ENCODE results near the gene TRAPPC6A. TPM values are rescaled to one million over a fixed set of nuclear protein-coding genes. Genes with fewer than 3 reads are reported as not detected.

TRAPPC6A gene
- total RNA-seq, 1 experiment from 2014 or later: 6.5 TPM

DNA sequence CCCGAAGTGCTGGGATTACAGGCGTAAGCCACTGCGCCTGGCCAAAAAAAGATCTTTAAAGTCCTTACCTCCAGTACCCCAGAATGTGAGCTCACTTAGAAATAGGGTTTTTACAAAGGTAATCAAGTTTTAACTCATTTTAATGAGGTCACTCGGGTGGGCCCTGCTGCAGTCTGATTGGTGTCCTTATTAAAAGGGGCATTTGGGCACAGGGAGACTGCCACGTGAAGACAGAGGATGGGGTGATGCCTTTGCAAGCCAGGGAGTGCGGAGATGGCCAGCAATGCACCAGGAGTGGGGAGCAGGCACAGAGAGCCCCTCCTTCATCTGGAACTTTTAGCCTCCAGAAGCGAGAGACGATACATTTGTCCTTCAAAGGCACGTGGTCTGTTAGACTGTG is 28.9 kb downstream of the TRAPPC6A start:
- no peak for DNase-seq (ENCODE audit: low read depth)

- no peak for DNase-seq (ENCODE audit: low read depth)
Measured at GRCh38 chr19:45147835-45148676, 30.0 kb downstream of the TRAPPC6A start.

DNA sequence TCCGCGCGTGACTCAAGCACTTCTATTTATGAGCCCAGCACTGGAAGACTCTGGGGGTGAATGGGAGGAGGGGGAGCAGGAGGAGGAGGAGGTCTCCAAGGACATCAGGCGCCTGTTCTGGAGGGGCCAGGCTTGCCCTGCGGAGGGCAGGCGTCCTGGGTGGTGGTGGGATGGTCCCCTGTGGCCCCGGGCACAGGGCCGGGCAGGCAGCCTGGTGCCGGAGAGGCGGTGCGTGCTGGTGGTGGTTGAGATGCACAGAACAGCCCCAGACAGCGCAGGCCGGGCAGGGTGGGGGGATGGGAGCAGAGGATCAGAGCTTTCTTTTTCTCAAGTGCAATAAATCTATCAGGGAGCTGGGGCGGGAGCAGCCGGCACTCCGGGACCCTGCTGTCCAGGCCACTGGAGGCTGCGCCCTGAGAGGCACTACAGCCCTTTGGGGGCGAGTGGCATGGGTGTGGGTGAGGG is 31.3 kb downstream of the TRAPPC6A start:
- DNase-seq (ENCODE audit: low read depth): no peak

- no peak for DNase-seq (ENCODE audit: low read depth)
Measured at GRCh38 chr19:45146251-45146650, 31.8 kb downstream of the TRAPPC6A start.

- DNase-seq (ENCODE audit: low read depth): no peak
Measured at GRCh38 chr19:45145270-45146189, 32.5 kb downstream of the TRAPPC6A start.

GRCh38 chr19:45144431-45145269 is 33.4 kb downstream of the TRAPPC6A start:
- no peak for DNase-seq (ENCODE audit: low read depth)

DNA sequence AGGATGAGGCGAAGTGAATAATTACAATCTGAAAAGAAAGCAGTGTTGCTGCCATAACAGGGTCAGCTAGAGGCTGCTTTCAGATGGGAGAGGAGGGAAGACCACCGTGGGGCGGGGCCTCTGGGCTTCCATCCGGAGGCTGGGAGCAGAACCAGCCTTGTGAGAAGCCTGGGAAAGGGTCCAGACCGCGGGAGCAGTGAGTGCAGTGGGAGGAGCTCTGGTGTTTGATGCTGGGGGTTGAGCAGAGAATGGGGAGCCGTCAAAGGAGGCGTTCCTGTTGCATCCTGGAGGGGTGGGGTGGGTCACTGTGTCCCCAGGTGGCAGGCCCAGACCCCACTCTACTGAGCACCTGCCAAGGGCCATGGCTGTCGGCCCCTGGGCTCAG is 35.3 kb downstream of the TRAPPC6A start:
- no peak for DNase-seq (ENCODE audit: low read depth)

- DNase-seq (ENCODE audit: low read depth): no peak
Measured at GRCh38 chr19:45142016-45142725, 35.9 kb downstream of the TRAPPC6A start.

DNA sequence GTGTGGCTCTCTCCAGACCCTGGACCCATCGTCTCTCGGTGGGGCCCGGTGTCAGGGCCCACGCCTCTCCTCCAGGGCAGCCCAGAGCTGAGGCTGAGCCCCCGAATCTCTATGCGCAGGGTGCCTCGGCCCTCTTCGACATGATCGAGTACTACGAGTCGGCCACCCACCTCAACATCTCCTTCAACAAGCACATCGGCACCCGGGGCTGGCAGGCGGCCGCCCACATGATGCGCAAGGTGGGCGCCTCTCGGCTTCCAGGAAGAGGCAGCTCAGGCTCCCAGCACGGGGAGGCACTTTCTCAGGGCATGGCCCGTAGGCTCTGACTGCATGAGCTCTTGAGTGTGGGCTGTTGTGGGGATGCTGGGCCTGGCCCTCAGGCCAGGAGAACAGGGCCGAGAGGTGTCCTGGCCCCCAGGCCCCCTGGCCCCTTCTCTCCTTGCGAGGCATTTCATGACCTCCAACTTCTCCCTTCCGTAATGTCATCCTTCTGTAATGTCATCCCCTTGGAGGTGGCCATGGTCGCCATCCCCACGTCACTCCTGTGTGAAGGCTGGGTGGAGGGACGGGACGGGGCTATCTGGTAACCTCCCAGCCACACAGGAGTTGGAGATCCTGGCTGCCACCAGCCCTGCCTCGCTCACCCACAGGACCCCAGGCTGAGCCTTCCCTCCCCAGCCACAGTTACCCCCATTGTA is 36.7 kb downstream of the TRAPPC6A start:
- no peak for DNase-seq (ENCODE audit: low read depth)

GRCh38 chr19:45140533-45140932 is 37.5 kb downstream of the TRAPPC6A start:
- no peak for DNase-seq (ENCODE audit: low read depth)

DNA sequence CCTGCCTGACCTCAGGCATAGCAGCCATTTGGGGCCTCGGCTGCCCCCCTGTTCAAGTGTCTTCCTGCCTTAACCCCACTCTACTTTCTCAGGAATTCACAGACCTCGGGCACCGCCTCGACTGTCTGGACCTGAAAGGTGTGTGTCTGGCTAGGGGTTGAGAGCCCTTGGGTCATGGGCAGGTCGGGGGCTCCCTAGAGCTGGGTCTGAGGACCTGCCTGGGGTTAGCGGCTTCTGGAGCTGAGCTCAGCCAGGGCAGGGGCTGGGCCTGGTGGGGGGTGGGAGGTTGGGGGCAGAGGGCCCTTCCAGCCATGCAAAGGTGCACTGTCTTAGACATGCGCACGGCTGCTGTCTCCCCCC is 37.9 kb downstream of the TRAPPC6A start:
- DNase-seq (ENCODE audit: low read depth): no peak

DNA sequence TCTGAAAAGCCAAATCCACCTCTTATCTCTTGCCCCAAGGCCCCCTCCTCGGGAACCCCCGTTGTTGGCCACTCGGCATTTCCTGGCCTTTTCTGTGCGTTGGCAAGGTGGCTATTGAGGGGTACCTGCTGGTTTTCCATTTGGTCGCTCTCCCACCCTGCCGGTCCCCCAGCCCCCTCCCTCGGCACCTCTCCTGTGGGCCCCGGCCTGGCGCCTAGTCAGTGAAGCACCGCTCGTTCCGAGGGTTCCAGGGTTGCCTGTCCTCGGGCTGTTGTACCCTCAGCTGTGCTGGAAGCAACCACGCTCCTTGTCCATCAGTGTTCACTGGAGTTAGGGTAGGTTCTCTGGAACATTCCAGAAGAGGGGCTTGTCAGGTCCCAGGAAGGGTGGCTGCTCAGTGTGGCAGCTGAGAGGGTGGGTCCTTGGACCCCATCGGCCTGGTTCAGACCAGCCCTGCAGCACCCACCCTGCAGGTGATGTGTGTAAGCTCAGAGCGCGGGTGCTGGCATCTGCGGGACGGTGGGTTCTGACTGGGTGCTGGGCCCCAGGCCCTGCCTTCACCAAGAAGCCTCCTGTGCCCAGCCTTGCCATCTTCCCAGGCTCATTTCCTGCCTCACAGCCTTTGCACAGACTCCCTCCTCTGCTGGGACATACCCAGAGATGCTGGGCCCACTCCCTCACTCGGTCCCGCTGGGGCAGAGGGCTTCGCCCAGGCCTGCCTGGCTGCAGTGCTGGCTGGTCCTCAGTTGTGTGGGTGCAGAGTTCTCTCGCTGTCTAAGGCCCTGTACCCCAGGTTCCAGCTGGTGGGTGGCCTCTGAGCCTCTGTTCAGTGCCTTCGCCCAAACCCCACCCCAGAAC is 38.5 kb downstream of the TRAPPC6A start:
- no peak for DNase-seq (ENCODE audit: low read depth)

DNA sequence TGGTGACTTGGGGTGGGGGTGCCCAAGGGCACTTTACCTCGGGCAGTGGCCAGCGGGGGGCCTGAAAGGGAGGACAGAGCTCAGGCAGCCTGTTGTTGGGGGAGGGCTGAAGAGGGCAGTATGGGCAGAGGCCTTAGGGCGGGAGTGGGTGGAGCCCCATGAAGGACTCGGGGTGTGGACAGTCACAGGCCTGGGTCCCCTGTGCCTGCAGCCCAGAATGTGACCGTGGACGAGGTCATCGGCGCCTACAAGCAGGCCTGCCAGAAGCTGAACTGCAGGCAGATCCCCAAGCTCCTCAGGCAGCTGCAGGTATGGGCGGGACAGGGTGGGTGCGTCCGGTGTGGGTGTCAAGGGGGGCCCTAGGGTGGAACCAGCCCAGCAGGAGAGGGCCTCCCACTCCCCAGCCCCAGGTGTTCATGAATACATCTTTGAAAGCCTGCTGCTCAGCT is 39.7 kb downstream of the TRAPPC6A start:
- DNase-seq (ENCODE audit: low read depth): no peak

GRCh38 chr19:45137179-45137761 is 40.8 kb downstream of the TRAPPC6A start:
- no peak for DNase-seq (ENCODE audit: low read depth)

DNA sequence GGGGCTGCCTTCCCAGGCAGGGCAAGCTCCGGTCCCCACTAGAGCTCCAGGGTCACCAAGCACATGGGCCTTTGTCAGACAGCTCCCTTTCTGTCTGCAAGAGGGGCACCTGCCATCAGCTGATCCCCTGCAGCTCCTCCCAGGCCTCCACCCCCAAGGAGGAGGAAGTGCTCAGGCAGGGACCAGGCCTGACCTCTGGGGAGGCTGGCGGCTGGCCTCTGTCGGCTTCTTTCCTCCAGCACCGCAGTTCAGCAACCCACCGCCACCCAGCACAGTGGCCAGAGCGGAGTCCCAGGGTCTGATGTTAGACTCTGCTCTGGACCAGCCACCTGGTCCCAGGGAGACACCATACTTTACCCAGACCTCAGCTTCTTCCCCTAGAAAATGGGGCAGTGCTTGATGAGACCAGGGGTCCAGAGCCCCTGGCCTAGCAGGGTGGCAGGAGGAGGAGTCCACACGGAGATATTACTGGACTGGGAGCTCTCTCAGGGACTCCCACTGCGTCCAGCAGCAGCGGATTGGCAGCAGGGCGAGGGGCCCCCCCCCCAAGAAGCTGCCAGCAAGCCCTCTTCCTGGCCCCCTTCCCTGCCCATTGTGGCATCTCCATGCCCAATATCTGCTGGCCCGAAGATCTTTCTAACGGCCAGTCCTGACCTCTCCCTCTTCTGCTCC is 41.4 kb downstream of the TRAPPC6A start:
- no peak for DNase-seq (ENCODE audit: low read depth)

GRCh38 chr19:45135176-45135885 is 42.7 kb downstream of the TRAPPC6A start:
- DNase-seq (ENCODE audit: low read depth): no peak

GRCh38 chr19:45133661-45134060 is 44.4 kb downstream of the TRAPPC6A start:
- no peak for DNase-seq (ENCODE audit: low read depth)

Data from RPMI7951 (cell line).